ES-I3 (cell line): ENCODE results near the gene HAUS6.
"Not testable (repeated sequence)": the region's sequence is repeated elsewhere in the genome, so short reads cannot be mapped to it uniquely, and the experiment has no call there.

ENCODE experiments used
- H3K36me3 ChIP-seq: 2 replicates; pipeline ENCODE4 v1.6.1; 2013; ENCODE audit warnings: mild to moderate bottlenecking, low read length, control low read depth, moderate library complexity; ENCODE audit not compliant: insufficient read depth
- H3K4me1 ChIP-seq: 2 replicates; pipeline ENCODE4 v1.6.1; 2013; ENCODE audit warnings: mild to moderate bottlenecking, control low read depth, low read length; ENCODE audit not compliant: insufficient read depth
- H3K9ac ChIP-seq: 2 replicates; pipeline ENCODE4 v1.6.1; 2013; ENCODE audit warnings: low read depth, mild to moderate bottlenecking, low read length, moderate library complexity
- H3K9me3 ChIP-seq: 2 replicates; pipeline ENCODE4 v1.6.1; 2013; ENCODE audit warnings: mild to moderate bottlenecking, low read length, moderate library complexity; ENCODE audit not compliant: control insufficient read depth, insufficient read depth

HAUS6 gene

GRCh38 chr9:19102631-19103345, at the start of gene HAUS6:
Gene HAUS6 (minus strand): TSS chr9:19102904. CDS start chr9:19102651, 253 bp downstream.
- H3K4me1 ChIP-seq, result peaks cover 6% of the 10 kb centered on the region; the same call in 1 of the 2 replicates
- no peaks in the 10 kb centered on the region for H3K9me3 ChIP-seq
- no peaks in the 10 kb centered on the region for H3K36me3 ChIP-seq
- H3K9ac ChIP-seq, result peak within 1 kb of the TSS; percentile 80

- H3K36me3 ChIP-seq, H3K9ac ChIP-seq, H3K4me1 ChIP-seq, H3K9me3 ChIP-seq: not testable (repeated sequence)
Measured at GRCh38 chr9:19152160-19152498, 49.4 kb upstream of the HAUS6 start.

GRCh38 chr9:19151425-19152159, 48.9 kb upstream of the HAUS6 start:
- H3K9ac ChIP-seq, result no peak overlapping the region
- no peaks in the 10 kb centered on the region for H3K36me3 ChIP-seq
- H3K4me1 ChIP-seq, result peaks cover 8% of the 10 kb centered on the region
- H3K9me3 ChIP-seq, result no peaks in the 10 kb centered on the region

DNA sequence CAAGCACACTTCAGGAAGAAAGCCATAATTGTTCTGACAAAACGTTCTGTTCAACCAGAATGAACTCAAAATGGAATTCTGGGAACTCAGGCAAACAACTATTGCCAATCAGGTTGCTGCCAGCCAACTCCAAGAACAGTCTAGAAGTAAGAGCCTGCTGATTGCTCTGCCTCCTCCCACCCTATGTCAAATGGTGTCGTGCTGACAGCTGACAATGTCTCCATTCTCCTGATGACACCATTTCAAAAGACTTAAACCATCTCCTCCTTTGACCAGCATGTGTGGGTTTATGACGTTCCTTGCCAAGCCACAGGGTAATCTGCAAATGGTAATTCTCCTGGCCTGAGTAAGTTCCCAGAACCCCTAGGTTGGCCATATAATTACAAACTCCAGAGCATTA, 46.5 kb upstream of the HAUS6 start:
- no peaks in the 10 kb centered on the region for H3K4me1 ChIP-seq
- H3K9ac ChIP-seq, result no peak overlapping the region
- H3K36me3 ChIP-seq, result no peaks in the 10 kb centered on the region
- no peaks in the 10 kb centered on the region for H3K9me3 ChIP-seq

DNA sequence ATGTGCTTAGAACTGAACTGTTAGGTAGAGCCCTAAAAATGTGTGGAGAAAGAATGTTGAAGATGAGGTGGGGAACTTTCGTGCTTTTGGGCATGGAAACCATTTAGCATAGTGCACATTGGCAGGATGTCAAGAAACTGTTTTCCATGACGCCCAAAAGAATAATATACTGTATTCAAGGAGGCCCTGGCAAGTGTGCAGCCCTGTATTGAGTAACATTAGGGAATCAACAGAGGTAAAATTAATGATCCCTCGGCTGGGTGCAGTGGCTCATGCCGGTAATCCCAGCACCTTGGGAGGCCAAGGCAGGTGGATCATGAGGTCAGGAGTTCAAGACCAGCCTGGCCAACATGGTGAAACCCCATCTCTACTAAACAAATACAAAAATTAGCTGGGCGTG, 45.5 kb upstream of the HAUS6 start:
- Histone ChIP-seq H3K4me1 (no peaks in the 10 kb centered on the region), H3K36me3 (no peaks in the 10 kb centered on the region), H3K9me3 (no peaks in the 10 kb centered on the region), H3K9ac (no peak overlapping the region)

GRCh38 chr9:19146441-19147024, 43.8 kb upstream of the HAUS6 start:
- Histone ChIP-seq H3K36me3 (no peaks in the 10 kb centered on the region), H3K4me1 (no peaks in the 10 kb centered on the region), H3K9me3 (no peaks in the 10 kb centered on the region), H3K9ac (no peak overlapping the region)

GRCh38 chr9:19145881-19146280, 43.2 kb upstream of the HAUS6 start:
- no peaks in the 10 kb centered on the region for H3K9me3 ChIP-seq
- H3K9ac ChIP-seq, result no peak overlapping the region
- no peaks in the 10 kb centered on the region for H3K4me1 ChIP-seq
- H3K36me3 ChIP-seq, result no peaks in the 10 kb centered on the region

GRCh38 chr9:19140259-19140658, 37.6 kb upstream of the HAUS6 start:
- no peaks in the 10 kb centered on the region for H3K9me3 ChIP-seq
- H3K4me1 ChIP-seq, result peaks cover 9% of the 10 kb centered on the region; the same call in 1 of the 2 replicates
- H3K9ac ChIP-seq, result no peak overlapping the region
- H3K36me3 ChIP-seq, result no peaks in the 10 kb centered on the region

DNA sequence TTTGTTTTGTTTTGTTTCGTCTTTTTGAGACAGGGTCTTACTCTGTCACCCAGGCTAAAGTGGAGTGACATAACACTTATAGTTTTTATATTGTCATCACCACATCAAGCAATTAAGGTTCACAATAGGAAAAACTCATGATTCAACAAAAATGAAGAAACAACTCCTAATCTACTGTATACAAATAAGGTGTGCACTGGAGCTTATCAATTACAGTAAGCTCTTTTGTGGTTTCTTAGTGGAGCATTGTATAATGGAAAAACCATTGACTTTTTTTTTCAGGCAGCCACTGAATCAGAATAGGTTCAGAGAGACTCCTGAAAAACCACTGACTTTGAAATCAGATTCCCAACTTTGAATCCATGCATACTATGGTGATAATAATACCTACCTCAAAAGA, 35.4 kb upstream of the HAUS6 start:
- Histone ChIP-seq H3K4me1 (peaks cover 14% of the 10 kb centered on the region; the same call in 1 of the 2 replicates), H3K36me3 (no peaks in the 10 kb centered on the region), H3K9ac (no peak overlapping the region), H3K9me3 (no peaks in the 10 kb centered on the region)

- Histone ChIP-seq H3K36me3 (no peaks in the 10 kb centered on the region), H3K9me3 (no peaks in the 10 kb centered on the region), H3K9ac (no peak overlapping the region), H3K4me1 (peaks cover 14% of the 10 kb centered on the region; the same call in 1 of the 2 replicates)
Measured at GRCh38 chr9:19137282-19137681, 34.6 kb upstream of the HAUS6 start.

DNA sequence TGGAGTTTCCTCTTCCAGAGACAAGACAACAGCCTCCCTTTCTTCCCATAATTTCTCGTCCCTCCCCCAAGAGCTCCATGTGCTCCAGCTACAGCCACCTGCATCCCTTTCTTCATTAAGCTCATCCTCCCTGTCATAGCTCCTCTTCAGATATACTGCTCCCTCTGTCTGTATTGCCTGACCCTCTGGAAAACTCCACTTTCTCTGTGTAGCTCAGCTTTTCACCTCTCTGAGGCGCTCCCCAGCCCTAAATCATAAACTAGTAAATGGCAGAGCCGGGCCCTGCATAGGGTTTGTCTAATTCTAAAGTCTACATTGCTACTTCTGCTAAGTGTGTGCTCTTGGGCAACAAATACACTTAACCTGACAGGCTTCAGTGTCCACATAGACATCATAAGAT, 33.4 kb upstream of the HAUS6 start:
- Histone ChIP-seq H3K9me3 (no peaks in the 10 kb centered on the region), H3K9ac (no peak overlapping the region), H3K4me1 (peaks cover 23% of the 10 kb centered on the region), H3K36me3 (no peaks in the 10 kb centered on the region)

DNA sequence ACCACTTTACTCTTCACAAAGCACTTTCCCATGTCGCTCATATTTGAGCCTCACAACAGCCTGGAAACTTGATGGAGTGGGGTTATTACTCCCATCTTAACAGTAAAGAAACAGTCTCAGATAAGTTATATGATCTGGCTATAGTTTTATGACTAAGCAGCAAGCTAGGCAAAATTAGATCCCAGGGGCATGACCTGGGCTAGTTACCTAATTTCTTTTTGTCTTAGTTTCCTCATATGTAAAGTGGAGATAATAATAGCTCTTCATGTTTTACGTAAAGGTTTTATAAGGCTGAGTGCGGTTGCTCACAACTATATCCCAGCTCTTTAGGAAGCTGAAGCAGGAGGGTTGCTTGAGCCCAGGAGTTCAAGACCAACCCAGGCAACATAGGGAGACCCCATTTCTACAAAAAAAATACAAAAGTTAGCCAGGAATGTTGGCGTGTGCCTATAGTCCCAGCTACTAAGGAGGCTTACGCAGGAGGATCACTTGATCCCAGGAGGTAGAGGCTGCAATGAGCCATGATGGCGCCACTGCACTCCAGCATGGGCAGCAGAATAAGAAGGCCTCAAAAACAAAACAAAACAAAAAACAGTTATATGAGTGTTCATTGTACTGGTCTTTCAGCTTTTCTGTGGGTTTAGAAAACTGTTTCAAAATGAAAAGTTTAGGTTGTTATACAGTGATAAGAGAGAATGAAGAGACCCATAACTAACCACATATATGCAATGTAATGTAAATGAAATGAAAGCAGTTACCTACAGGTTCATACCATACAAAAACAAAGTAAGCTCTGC, 31.0 kb upstream of the HAUS6 start:
- no peaks in the 10 kb centered on the region for H3K9me3 ChIP-seq
- no peaks in the 10 kb centered on the region for H3K36me3 ChIP-seq
- peaks cover 31% of the 10 kb centered on the region for H3K4me1 ChIP-seq
- H3K9ac ChIP-seq, result no peak overlapping the region

DNA sequence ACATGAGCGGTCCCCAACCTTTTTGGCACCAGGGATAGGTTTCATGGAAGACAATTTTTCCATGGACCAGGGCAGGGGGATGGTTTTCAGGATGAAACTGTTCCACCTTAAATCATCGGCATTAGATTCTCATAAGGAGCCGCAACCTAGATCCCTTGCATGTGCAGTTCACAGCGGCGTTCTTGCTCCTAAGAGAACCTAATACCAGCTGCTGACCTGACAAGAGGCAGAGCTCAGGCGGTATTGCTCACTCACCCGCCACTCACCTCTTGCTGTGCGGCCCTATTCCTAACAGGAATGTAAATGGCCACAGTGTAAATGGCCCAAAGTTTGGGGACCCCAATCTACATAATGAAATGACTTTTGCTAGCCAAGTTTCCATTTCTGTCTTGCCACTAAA, 27.7 kb upstream of the HAUS6 start:
- peak overlapping the region; percentile 97 for H3K9ac ChIP-seq
- H3K36me3 ChIP-seq, result no peaks in the 10 kb centered on the region
- H3K9me3 ChIP-seq, result no peaks in the 10 kb centered on the region
- H3K4me1 ChIP-seq, result peaks cover 25% of the 10 kb centered on the region

GRCh38 chr9:19127871-19128500, 25.3 kb upstream of the HAUS6 start:
- Histone ChIP-seq H3K9me3 (no peaks in the 10 kb centered on the region), H3K4me1 (peaks cover 20% of the 10 kb centered on the region), H3K36me3 (peaks cover 7% of the 10 kb centered on the region), H3K9ac (peak overlapping the region; percentile 97)
